ENCODE measurements around the gene BRD4. TPM values are rescaled to one million over a fixed set of nuclear protein-coding genes. Genes with fewer than 3 reads are reported as not detected.

BRD4 gene
- total RNA-seq, 1 donor from 2014 or later, result 143 TPM

DNA sequence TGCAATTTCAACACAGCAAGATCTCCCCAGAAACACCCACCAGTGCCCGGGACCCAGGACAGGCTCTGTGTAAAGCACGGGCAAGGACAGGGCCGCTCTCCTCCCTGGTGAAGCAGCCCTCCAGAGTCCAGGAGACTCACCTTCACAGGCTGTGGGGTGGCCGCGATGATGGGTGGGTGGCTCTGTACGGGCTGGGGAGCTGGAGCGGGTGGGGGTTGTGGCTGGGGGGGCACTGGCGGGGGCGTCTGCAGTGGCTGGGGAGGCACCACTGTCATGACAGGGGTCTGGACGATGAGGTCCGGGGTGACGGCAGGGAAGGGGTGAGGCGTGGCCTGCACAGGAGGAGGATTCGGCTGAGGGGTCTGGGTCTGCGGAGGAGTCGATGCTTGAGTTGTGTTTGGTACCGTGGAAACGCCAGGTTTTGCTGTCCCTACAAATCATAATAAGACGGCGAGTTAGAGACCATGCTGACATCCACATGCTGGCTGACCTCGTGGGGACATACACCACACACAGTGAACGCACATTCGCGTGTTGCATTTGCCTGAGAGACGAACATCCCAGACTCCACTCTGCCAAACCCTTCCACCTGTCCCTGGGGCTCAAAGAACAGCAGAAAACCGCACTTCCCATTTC, 67.0 kb downstream of the BRD4 start:
- Mint-ChIP-seq H3K4me3 (ENCODE audit: unreplicated experiment) (no peak overlapping the region), H3K36me3 (ENCODE audit: unreplicated experiment) (peaks cover 62% of the 10 kb centered on the region), H3K27me3 (ENCODE audit: unreplicated experiment) (no peaks in the 10 kb centered on the region), H3K27ac (ENCODE audit: unreplicated experiment) (peak overlapping the region; percentile 90), H3K4me1 (ENCODE audit: unreplicated experiment) (peaks cover 63% of the 10 kb centered on the region), H3K9me3 (ENCODE audit: unreplicated experiment) (no peaks in the 10 kb centered on the region)
- DNase-seq (ENCODE audit: extremely low spot score, unreplicated experiment), result no peak
- TF ChIP-seq, protein P1, sequence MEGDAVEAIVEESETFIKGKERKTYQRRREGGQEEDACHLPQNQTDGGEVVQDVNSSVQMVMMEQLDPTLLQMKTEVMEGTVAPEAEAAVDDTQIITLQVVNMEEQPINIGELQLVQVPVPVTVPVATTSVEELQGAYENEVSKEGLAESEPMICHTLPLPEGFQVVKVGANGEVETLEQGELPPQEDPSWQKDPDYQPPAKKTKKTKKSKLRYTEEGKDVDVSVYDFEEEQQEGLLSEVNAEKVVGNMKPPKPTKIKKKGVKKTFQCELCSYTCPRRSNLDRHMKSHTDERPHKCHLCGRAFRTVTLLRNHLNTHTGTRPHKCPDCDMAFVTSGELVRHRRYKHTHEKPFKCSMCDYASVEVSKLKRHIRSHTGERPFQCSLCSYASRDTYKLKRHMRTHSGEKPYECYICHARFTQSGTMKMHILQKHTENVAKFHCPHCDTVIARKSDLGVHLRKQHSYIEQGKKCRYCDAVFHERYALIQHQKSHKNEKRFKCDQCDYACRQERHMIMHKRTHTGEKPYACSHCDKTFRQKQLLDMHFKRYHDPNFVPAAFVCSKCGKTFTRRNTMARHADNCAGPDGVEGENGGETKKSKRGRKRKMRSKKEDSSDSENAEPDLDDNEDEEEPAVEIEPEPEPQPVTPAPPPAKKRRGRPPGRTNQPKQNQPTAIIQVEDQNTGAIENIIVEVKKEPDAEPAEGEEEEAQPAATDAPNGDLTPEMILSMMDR (IDR thresholded peaks at IDR 0.05), result no peak

DNA sequence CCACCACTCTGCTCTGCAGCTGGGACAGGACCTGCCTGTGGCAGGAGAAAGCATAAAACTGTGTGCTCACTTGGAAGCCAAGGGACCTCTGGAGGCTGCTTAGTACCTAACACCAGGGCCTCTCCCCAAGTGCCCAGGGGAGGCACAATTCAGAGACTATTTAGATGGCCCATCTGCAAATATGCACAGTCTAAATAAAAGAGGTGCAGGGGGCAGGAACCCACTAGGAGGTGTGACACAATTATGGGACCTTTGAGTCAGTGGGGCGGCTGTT, 67.5 kb downstream of the BRD4 start:
- H3K4me3 Mint-ChIP-seq (ENCODE audit: unreplicated experiment), result no peak overlapping the region
- no peaks in the 10 kb centered on the region for H3K9me3 Mint-ChIP-seq (ENCODE audit: unreplicated experiment)
- H3K36me3 Mint-ChIP-seq (ENCODE audit: unreplicated experiment), result peaks cover 58% of the 10 kb centered on the region
- no peaks in the 10 kb centered on the region for H3K27me3 Mint-ChIP-seq (ENCODE audit: unreplicated experiment)
- no peak for DNase-seq (ENCODE audit: extremely low spot score, unreplicated experiment)
- TF ChIP-seq, protein P1 (IDR thresholded peaks at IDR 0.05), result no peak
- peaks cover 63% of the 10 kb centered on the region for H3K4me1 Mint-ChIP-seq (ENCODE audit: unreplicated experiment)
- H3K27ac Mint-ChIP-seq (ENCODE audit: unreplicated experiment), result peak overlapping the region; percentile 56

DNA sequence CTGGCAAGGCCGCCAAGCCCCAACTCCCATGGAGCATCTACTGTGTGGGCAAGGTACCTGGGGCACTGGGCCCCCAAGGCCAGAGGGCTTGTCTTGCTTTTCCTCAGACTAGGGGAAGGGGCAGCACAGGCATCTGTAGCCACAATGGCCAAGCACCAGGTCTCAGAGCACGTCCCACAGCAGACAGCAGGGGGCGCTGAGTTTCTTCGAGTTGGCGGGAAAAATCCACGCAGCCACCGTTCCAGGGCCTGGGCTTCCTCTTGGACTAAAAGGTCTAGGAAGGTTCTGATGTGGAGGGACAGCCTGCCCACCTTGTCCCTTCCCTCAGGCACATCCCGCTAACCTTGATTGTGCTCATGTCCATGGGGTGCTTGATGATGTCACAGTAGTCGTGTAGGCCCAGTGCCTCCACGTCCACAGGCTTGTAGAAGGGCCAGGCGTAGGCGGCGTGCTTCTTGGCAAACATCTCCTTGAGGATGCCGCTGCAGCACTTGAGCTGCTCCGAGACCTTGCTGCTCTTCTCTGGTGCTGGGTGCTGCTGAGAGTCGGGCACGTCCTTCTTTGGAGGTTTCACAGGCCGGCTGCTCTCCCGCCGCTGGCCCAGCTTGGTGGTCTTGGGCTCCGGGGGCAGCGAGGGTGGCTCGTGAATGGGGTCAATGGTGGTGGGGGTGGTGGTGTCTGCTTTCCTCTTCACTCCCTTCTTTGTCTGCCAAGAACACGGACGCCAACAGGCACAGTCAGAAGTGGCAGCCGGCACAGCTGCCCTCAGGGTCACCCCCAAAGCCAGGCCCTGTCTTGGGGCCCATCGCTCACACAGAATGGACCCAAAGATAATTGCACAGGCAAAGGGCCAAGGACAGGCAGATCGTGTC, 68.0 kb downstream of the BRD4 start:
- Mint-ChIP-seq H3K36me3 (ENCODE audit: unreplicated experiment) (peaks cover 54% of the 10 kb centered on the region), H3K4me1 (ENCODE audit: unreplicated experiment) (peaks cover 57% of the 10 kb centered on the region), H3K27me3 (ENCODE audit: unreplicated experiment) (no peaks in the 10 kb centered on the region), H3K27ac (ENCODE audit: unreplicated experiment) (peak overlapping the region; percentile 31), H3K9me3 (ENCODE audit: unreplicated experiment) (no peaks in the 10 kb centered on the region), H3K4me3 (ENCODE audit: unreplicated experiment) (no peak overlapping the region)
- DNase-seq (ENCODE audit: extremely low spot score, unreplicated experiment), result peak; percentile 90
- TF ChIP-seq, protein P1 (IDR thresholded peaks at IDR 0.05), result peak; percentile 84

DNA sequence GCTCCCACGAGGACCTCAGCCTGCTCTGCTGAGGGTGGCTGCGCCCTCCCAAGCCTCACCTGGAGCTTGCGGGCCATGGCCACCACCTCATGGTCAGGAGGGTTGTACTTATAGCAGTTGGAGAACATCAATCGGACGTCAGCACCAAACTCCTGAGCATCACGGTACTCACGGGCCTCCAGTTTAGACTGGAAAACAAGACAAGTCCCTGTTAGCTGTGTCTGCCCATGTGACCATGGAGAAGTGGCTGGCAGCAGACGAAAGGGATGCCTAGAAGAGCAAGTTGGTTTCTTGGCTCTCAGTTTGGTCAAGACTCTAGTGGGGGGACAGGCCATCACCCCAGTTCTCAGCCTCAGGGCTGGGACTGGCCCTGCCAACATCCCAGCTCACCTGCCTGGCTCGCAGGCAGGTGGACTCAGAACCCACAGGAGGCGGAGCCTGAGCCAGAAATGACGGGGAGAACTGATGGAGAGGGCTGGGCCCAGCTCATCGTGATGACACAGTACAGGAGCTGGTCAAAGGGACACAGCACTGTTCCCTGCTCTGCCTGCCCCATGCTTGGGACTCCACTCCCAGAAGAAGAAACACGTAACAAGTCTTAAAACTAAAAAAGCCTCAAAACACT, 68.9 kb downstream of the BRD4 start:
- Mint-ChIP-seq H3K9me3 (ENCODE audit: unreplicated experiment) (no peaks in the 10 kb centered on the region), H3K4me1 (ENCODE audit: unreplicated experiment) (peaks cover 51% of the 10 kb centered on the region), H3K27me3 (ENCODE audit: unreplicated experiment) (no peaks in the 10 kb centered on the region), H3K36me3 (ENCODE audit: unreplicated experiment) (peaks cover 54% of the 10 kb centered on the region), H3K27ac (ENCODE audit: unreplicated experiment) (peak overlapping the region; percentile 31), H3K4me3 (ENCODE audit: unreplicated experiment) (no peak overlapping the region)
- no peak for DNase-seq (ENCODE audit: extremely low spot score, unreplicated experiment)
- TF ChIP-seq, protein P1 (IDR thresholded peaks at IDR 0.05), result no peak

DNA sequence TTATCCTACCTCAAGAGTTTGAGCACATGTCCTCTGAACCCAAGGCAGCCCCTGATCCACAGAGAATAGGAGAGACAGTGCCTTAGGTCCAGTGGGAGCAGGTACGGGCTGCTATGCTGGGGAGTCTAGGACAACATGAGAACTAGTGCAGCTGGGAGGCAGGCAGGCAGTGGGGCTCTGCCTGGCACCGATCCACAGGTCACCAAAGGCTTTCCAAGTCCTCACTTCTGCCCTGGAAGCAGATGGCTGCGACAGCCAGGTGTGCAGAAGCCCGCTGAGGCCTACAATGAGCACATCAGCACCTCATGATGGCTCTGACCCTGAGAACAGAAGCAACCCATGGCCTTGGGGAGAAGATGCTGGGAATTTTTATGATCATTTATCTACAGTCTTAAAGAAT, 70.3 kb downstream of the BRD4 start:
- Mint-ChIP-seq H3K27ac (ENCODE audit: unreplicated experiment) (no peak overlapping the region), H3K4me1 (ENCODE audit: unreplicated experiment) (peaks cover 37% of the 10 kb centered on the region), H3K27me3 (ENCODE audit: unreplicated experiment) (no peaks in the 10 kb centered on the region), H3K4me3 (ENCODE audit: unreplicated experiment) (no peak overlapping the region), H3K9me3 (ENCODE audit: unreplicated experiment) (no peaks in the 10 kb centered on the region), H3K36me3 (ENCODE audit: unreplicated experiment) (peaks cover 47% of the 10 kb centered on the region)
- no peak for DNase-seq (ENCODE audit: extremely low spot score, unreplicated experiment)
- TF ChIP-seq, protein P1 (IDR thresholded peaks at IDR 0.05), result no peak

Data from osteocyte (in vitro differentiated cells).